HG03159 (cell line): ENCODE data around the gene RAB11FIP5.
A peak's percentile ranks its signal among the peaks of the same experiment; 100 is the strongest.
"Not testable (repeated sequence)": the region's sequence is repeated elsewhere in the genome, so short reads cannot be mapped to it uniquely, and the experiment has no call there.

ENCODE experiments used
- ATAC-seq: cut with Tn5 transposase; IDR thresholded peaks from one replicate; pipeline ENCODE4 v1.9.1; 2021; ENCODE audit warnings: mild to moderate bottlenecking, moderate library complexity; ENCODE audit not compliant: unreplicated experiment

Gene RAB11FIP5

GRCh38 chr2:73070643-73071359, 41.9 kb downstream of the RAB11FIP5 start:
- peak; percentile 19 for ATAC-seq

- ATAC-seq = no peak
Measured at GRCh38 chr2:73069855-73070642, 42.7 kb downstream of the RAB11FIP5 start.

GRCh38 chr2:73069041-73069854, 43.5 kb downstream of the RAB11FIP5 start:
- ATAC-seq = no peak

- ATAC-seq = no peak
Measured at GRCh38 chr2:73068147-73068546, 44.6 kb downstream of the RAB11FIP5 start.

GRCh38 chr2:73067043-73067442, 45.7 kb downstream of the RAB11FIP5 start:
- no peak for ATAC-seq

GRCh38 chr2:73065070-73065469, 47.7 kb downstream of the RAB11FIP5 start:
- not testable (repeated sequence) for ATAC-seq

GRCh38 chr2:73063909-73064875, 48.6 kb downstream of the RAB11FIP5 start:
- ATAC-seq = no peak

GRCh38 chr2:73063472-73063871, 49.3 kb downstream of the RAB11FIP5 start:
- ATAC-seq = no peak

- ATAC-seq = no peak
Measured at GRCh38 chr2:73059106-73059505, 53.6 kb downstream of the RAB11FIP5 start.

- no peak for ATAC-seq
Measured at GRCh38 chr2:73054980-73055379, 57.8 kb downstream of the RAB11FIP5 start.

- no peak for ATAC-seq
Measured at GRCh38 chr2:73053316-73054114, 59.2 kb downstream of the RAB11FIP5 start.

- no peak for ATAC-seq
Measured at GRCh38 chr2:73050121-73050545, 62.6 kb downstream of the RAB11FIP5 start.

GRCh38 chr2:73043929-73044832, 68.6 kb downstream of the RAB11FIP5 start:
- ATAC-seq = no peak

GRCh38 chr2:73043276-73043675, 69.5 kb downstream of the RAB11FIP5 start:
- no peak for ATAC-seq

- no peak for ATAC-seq
Measured at GRCh38 chr2:73037947-73038585, 74.7 kb downstream of the RAB11FIP5 start.

- no peak for ATAC-seq
Measured at GRCh38 chr2:73036766-73037165, 76.0 kb downstream of the RAB11FIP5 start.

GRCh38 chr2:73035899-73036711, 76.6 kb downstream of the RAB11FIP5 start:
- ATAC-seq = no peak
